H9 (cell line): Measurements from ENCODE around the gene PCDHGA12. TPM values are rescaled to one million over a fixed set of nuclear protein-coding genes. Genes with fewer than 3 reads are reported as not detected.
"Not testable (repeated sequence)": the region's sequence is repeated elsewhere in the genome, so short reads cannot be mapped to it uniquely, and the experiment has no call there.

ENCODE experiments used
- DNase-seq: peaks from one replicate; pipeline ENCODE4 v3.0.0-alpha.2; 2017
- H2AFZ ChIP-seq: one replicate; pipeline ENCODE4 v1.6.1; 2013; ENCODE audit warnings: mild to moderate bottlenecking, low read length, control low read depth, moderate library complexity
- H2AK5ac ChIP-seq: 2 replicates; pipeline ENCODE4 v1.6.1; 2013; ENCODE audit warnings: low read length, control low read depth, mixed read lengths; ENCODE audit not compliant: insufficient read length
- H2BK120ac ChIP-seq: one replicate; pipeline ENCODE4 v1.6.1; 2013; ENCODE audit warnings: low read depth, mild to moderate bottlenecking, low read length, control low read depth, inconsistent platforms; ENCODE audit not compliant: poor library complexity, severe bottlenecking
- H2BK12ac ChIP-seq: 2 replicates; pipeline ENCODE4 v1.6.1; 2013; ENCODE audit warnings: low read length, control low read depth, mixed read lengths, low read depth; ENCODE audit not compliant: insufficient read length
- H2BK15ac ChIP-seq: 2 replicates; pipeline ENCODE4 v1.6.1; 2013; ENCODE audit warnings: low read depth, low read length, control low read depth
- H2BK20ac ChIP-seq: one replicate; pipeline ENCODE4 v1.6.1; 2013; ENCODE audit warnings: low read depth, mild to moderate bottlenecking, low read length, control low read depth, inconsistent platforms; ENCODE audit not compliant: poor library complexity, severe bottlenecking
- H2BK5ac ChIP-seq: 2 replicates; pipeline ENCODE4 v1.6.1; 2013; ENCODE audit warnings: low read length, control low read depth, mixed read lengths; ENCODE audit not compliant: insufficient read length
- H3K14ac ChIP-seq: 2 replicates; pipeline ENCODE4 v1.6.1; 2013; ENCODE audit warnings: low read length, control low read depth; ENCODE audit not compliant: insufficient read depth
- H3K18ac ChIP-seq: 2 replicates; pipeline ENCODE4 v1.6.1; 2013; ENCODE audit warnings: low read depth, mild to moderate bottlenecking, mixed read lengths, low read length, control low read depth; ENCODE audit not compliant: insufficient read length
- H3K23ac ChIP-seq: 2 replicates; pipeline ENCODE4 v1.6.1; 2013; ENCODE audit warnings: low read length, control low read depth, mixed read lengths, low read depth; ENCODE audit not compliant: insufficient read length
- H3K23me2 ChIP-seq: 2 replicates; pipeline ENCODE4 v1.6.1; 2013; ENCODE audit warnings: low read depth, mild to moderate bottlenecking, mixed read lengths, low read length, control low read depth; ENCODE audit not compliant: insufficient read length, poor library complexity, severe bottlenecking
- H3K27ac ChIP-seq: 2 replicates; pipeline ENCODE4 v1.5.1; 2013; ENCODE audit warnings: low read length, control low read depth, mixed read lengths, low read depth; ENCODE audit not compliant: insufficient read length
- H3K27me3 ChIP-seq: 2 replicates; pipeline ENCODE4 v1.6.1; 2013; ENCODE audit warnings: low read length, control low read depth, inconsistent platforms; ENCODE audit not compliant: insufficient read depth
- H3K4ac ChIP-seq: 2 replicates; pipeline ENCODE4 v1.6.1; 2013; ENCODE audit warnings: low read depth, mild to moderate bottlenecking, control low read depth, inconsistent platforms, low read length, moderate library complexity
- H3K4me1 ChIP-seq: 2 replicates; pipeline ENCODE4 v1.6.1; 2013; ENCODE audit warnings: low read length, control low read depth, inconsistent platforms; ENCODE audit not compliant: insufficient read depth
- H3K4me2 ChIP-seq: 2 replicates; pipeline ENCODE4 v1.6.1; 2013; ENCODE audit warnings: low read length, control low read depth, mixed read lengths; ENCODE audit not compliant: insufficient read length, insufficient read depth
- H3K56ac ChIP-seq: 2 replicates; pipeline ENCODE4 v1.6.1; 2013; ENCODE audit warnings: low read depth, mild to moderate bottlenecking, mixed read lengths, low read length, control low read depth; ENCODE audit not compliant: insufficient read length
- H3K79me1 ChIP-seq: 2 replicates; pipeline ENCODE4 v1.6.1; 2013; ENCODE audit warnings: low read depth, mild to moderate bottlenecking, moderate library complexity, low read length, control low read depth, inconsistent platforms; ENCODE audit not compliant: insufficient read depth, poor library complexity, severe bottlenecking
- H3K79me2 ChIP-seq: 2 replicates; pipeline ENCODE4 v1.6.1; 2013; ENCODE audit warnings: low read length, control low read depth, inconsistent platforms; ENCODE audit not compliant: insufficient read depth
- H3K9ac ChIP-seq: 2 replicates; pipeline ENCODE4 v1.6.1; 2013; ENCODE audit warnings: low read length, control low read depth, mixed read lengths; ENCODE audit not compliant: insufficient read length; ENCODE audit errors: extremely low read depth
- H3K9me3 ChIP-seq: one replicate; pipeline ENCODE4 v1.6.1; 2013; ENCODE audit warnings: low read depth, low read length, inconsistent platforms; ENCODE audit not compliant: control insufficient read depth
- H3T11ph ChIP-seq: one replicate; pipeline ENCODE4 v1.6.1; 2013; ENCODE audit warnings: mild to moderate bottlenecking, low read length, control low read depth, inconsistent platforms
- H4K20me1 ChIP-seq: one replicate; pipeline ENCODE4 v1.6.1; 2013; ENCODE audit not compliant: control insufficient read depth, insufficient read length, insufficient read depth
- H4K5ac ChIP-seq: 2 replicates; pipeline ENCODE4 v1.6.1; 2013; ENCODE audit warnings: low read depth, mild to moderate bottlenecking, mixed read lengths, low read length, control low read depth; ENCODE audit not compliant: insufficient read length
- H4K8ac ChIP-seq: replicated peaks from 2 replicates; pipeline ENCODE4 v1.6.1; 2013; ENCODE audit warnings: low read length, control low read depth, mixed read lengths, low read depth; ENCODE audit not compliant: insufficient read length
- H4K91ac ChIP-seq: 2 replicates; pipeline ENCODE4 v1.6.1; 2013; ENCODE audit warnings: low read depth, mild to moderate bottlenecking, moderate library complexity, mixed read lengths, low read length, control low read depth; ENCODE audit not compliant: insufficient read length
- H3K27ac Mint-ChIP-seq, 3 experiments: 2 replicates in 2 of 3; 3 replicates in 1 of 3; pipeline ENCODE4 v1.8.0; 2020 to 2021; ENCODE audit warnings: mixed read lengths in 3 of 3, mild to moderate bottlenecking in 1 of 3, moderate library complexity in 1 of 3
- H3K27me3 Mint-ChIP-seq: 2 replicates; pipeline ENCODE4 v1.8.0; 2021; ENCODE audit warnings: low read depth, mild to moderate bottlenecking, moderate library complexity, mixed read lengths
- H3K36me3 Mint-ChIP-seq, 3 experiments: 2 replicates in 2 of 3; 3 replicates in 1 of 3; pipeline ENCODE4 v1.8.0; 2020 to 2021; ENCODE audit warnings: low read depth in 3 of 3, mixed read lengths in 3 of 3; ENCODE audit not compliant: insufficient read depth in 1 of 3
- H3K4me1 Mint-ChIP-seq, 2 experiments: 2 replicates each; pipeline ENCODE4 v1.8.0; 2020; ENCODE audit warnings: mixed read lengths in 2 of 2
- H3K4me3 Mint-ChIP-seq, 2 experiments: 2 replicates in 1 of 2; 3 replicates in 1 of 2; pipeline ENCODE4 v1.8.0; 2020 to 2021; ENCODE audit warnings: mild to moderate bottlenecking in 2 of 2, mixed read lengths in 2 of 2, moderate library complexity in 1 of 2
- H3K9me3 Mint-ChIP-seq, 2 experiments: 2 replicates in 1 of 2; 3 replicates in 1 of 2; pipeline ENCODE4 v1.8.0; 2020; ENCODE audit warnings: mild to moderate bottlenecking in 2 of 2, mixed read lengths in 2 of 2, moderate library complexity in 1 of 2
- CTCF ChIP-seq: fragments of 200-600 bp; sonication (generic); conservative IDR thresholded peaks from 3 replicates; pipeline ENCODE4 v1.8.0; 2021; ENCODE audit warnings: antibody characterized with exemption, mild to moderate bottlenecking
- WGBS: extraction: QIAGEN DNeasy Blood & Tissue Kit; methylation state at CpG from one replicate; pipeline ENCODE4 v1.1.7; 2013; ENCODE audit warnings: missing lambda C conversion rate, low lambda C conversion rate, mixed read lengths; ENCODE audit not compliant: insufficient read length; ENCODE audit errors: extremely low coverage; 5-methylcytosine and 5-hydroxymethylcytosine counted together
- total RNA-seq: library from RNA; stranded (reverse); gene quantifications from 2 replicates; pipeline ENCODE4 v1.2.1, GENCODE V29; 2021

PCDHGA12 gene
- total RNA-seq, 1 experiment from 2014 or later, result 1.3 TPM

- no peak overlapping the region for H3K14ac ChIP-seq
- H3K36me3 Mint-ChIP-seq, result peaks cover 29 to 61% (median 54%) of the 10 kb centered on the region in 3 experiments
- H3K27me3 ChIP-seq, result no peaks in the 10 kb centered on the region
- H3K4me3 Mint-ChIP-seq, result no peak overlapping the region
- H3K56ac ChIP-seq, result no peak overlapping the region
- H3K79me2 ChIP-seq, result no peaks in the 10 kb centered on the region
- H3K79me1 ChIP-seq, result no peaks in the 10 kb centered on the region
- no peak overlapping the region for H2BK12ac ChIP-seq
- no peak for DNase-seq
- no peak overlapping the region for H3T11ph ChIP-seq
- no peak overlapping the region for H4K91ac ChIP-seq
- H3K9me3 ChIP-seq, result peaks cover 50% of the 10 kb centered on the region
- no peak overlapping the region for H3K4ac ChIP-seq
- H3K27ac ChIP-seq, result no peak overlapping the region
- H2AK5ac ChIP-seq, result no peak overlapping the region
- H3K4me2 ChIP-seq, result no peak overlapping the region
- H3K9me3 Mint-ChIP-seq, result peaks cover 60 to 76% of the 10 kb centered on the region in 2 experiments
- no peak overlapping the region for H3K9ac ChIP-seq
- no peak overlapping the region for H4K5ac ChIP-seq
- H2BK5ac ChIP-seq, result no peak overlapping the region
- no peak overlapping the region for H3K23ac ChIP-seq
- no peak overlapping the region for H3K18ac ChIP-seq
- peaks cover 9% of the 10 kb centered on the region for H3K27me3 Mint-ChIP-seq
- H2BK120ac ChIP-seq, result no peak overlapping the region
- H2BK20ac ChIP-seq, result no peak overlapping the region
- no peaks in the 10 kb centered on the region for H3K23me2 ChIP-seq
- no peaks in the 10 kb centered on the region for H4K20me1 ChIP-seq
- no peak overlapping the region for H4K8ac ChIP-seq
- TF ChIP-seq CTCF, result no peak
- WGBS, result no CpG with 5 or more reads among the region's 21 CpGs
- H3K4me1 ChIP-seq, result 0 out of 2 replicates have a peak, but pooled peaks cover 2% of the 10 kb centered on the region
- no peaks in the 10 kb centered on the region for H3K4me1 Mint-ChIP-seq
- H2BK15ac ChIP-seq, result no peak overlapping the region
- H2AFZ ChIP-seq, result no peak overlapping the region
- no peak overlapping the region for H3K27ac Mint-ChIP-seq
These were observed 37.0 kb upstream of the PCDHGA12 start for GRCh38 chr5:141393267-141393666.

- H3K79me1 ChIP-seq, H3K79me2 ChIP-seq, H4K20me1 ChIP-seq, H4K8ac ChIP-seq, H3K27me3 ChIP-seq, H2BK12ac ChIP-seq, H3K4me3 Mint-ChIP-seq, H3K9ac ChIP-seq, H3K56ac ChIP-seq, H4K5ac ChIP-seq, H3K4me1 Mint-ChIP-seq, H2BK20ac ChIP-seq, H3K4me2 ChIP-seq, H3K14ac ChIP-seq, H3K23ac ChIP-seq, H3K4me1 ChIP-seq, H3K27me3 Mint-ChIP-seq, H2BK120ac ChIP-seq, H2BK15ac ChIP-seq, DNase-seq, H3K4ac ChIP-seq, H3K27ac ChIP-seq, H4K91ac ChIP-seq, H2AK5ac ChIP-seq, H3K18ac ChIP-seq, H3K27ac Mint-ChIP-seq, H2BK5ac ChIP-seq, H3K23me2 ChIP-seq, H2AFZ ChIP-seq, H3T11ph ChIP-seq: not testable (repeated sequence)
- H3K9me3 ChIP-seq, result peaks cover 47% of the 10 kb centered on the region
- no CpG with 5 or more reads among the region's 53 CpGs for WGBS
- peaks cover 63 to 73% of the 10 kb centered on the region in 2 experiments for H3K9me3 Mint-ChIP-seq
- H3K36me3 Mint-ChIP-seq, result peaks cover 32 to 58% (median 56%) of the 10 kb centered on the region in 3 experiments
These were observed 35.7 kb upstream of the PCDHGA12 start for GRCh38 chr5:141394401-141395187.
